DMS53 treated with DMSO at 0.1 percent for 48 hours (cell line): ENCODE results near the gene PTPN4.
"Not testable (repeated sequence)": the region's sequence is repeated elsewhere in the genome, so short reads cannot be mapped to it uniquely, and the experiment has no call there.

ENCODE experiments used
- DNase-seq: peaks from one replicate; lab custom pipeline; 2025; ENCODE audit not compliant: unreplicated experiment; lab: John Stamatoyannopoulos, UW

Gene PTPN4

DNA sequence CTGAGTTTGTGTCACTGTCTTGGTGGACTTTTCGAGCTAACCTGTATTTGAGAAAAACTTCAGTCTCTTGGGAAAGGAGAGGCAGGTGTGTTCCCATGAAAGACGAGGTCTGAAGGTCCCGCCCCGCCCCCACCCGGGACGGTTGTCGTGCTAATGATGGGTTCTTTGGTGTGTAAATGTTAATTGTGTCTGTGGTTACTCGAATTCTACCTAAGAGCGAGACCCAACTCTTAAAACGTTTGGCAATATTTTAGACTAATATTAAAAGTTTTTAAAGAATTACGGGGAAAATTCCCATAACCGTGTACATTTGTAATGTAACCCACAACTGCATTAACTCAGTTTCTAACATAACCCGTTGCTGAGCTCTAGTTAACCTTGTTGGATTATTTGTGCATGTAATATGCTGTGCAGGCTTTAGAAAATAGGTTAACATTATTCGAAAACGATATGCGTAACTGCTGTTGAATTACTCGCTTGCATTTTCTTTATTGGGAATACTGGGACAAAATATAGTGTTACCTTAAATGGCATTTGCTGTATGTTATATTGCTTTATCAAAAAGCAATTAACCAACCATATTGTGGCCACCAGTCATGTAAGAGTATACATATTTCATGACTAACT is 254.0 kb downstream of the PTPN4 start:
- DNase-seq, result peak; percentile 29

DNA sequence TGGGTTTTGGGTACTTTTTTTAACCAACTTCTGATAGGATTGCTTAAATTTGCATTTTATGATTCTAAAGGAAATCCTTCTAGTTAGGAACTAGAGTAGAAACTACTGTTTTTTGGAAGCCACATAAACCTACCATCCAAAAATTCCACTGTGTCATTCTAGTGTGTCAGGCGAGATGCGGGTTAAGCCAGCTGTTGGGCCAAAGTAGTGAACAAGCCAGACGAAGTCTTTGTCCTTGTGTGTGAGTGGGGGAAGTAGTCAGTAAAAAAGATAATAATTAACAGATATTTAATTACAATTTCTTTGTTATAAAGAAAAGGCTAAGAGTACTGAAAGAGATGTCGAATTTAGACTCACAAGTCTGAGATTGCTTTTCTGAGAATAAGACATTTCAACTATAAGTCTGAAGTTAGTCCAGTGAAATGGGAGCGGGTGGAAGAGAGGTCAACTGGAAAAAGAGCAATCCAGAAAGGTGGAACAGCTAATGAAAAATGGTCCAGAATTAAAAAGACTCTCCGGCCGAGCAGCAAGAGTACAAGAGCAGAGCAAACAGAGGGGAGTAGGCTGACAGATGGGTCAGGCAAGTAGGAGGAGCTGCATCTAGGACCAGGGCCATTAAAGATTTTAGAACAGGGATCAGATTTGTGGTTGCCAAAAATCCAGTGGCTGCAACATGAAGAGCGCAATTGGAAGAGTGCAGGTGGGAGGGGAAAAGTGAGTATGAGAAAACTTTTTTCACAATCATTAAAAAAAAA is 254.7 kb downstream of the PTPN4 start:
- no peak for DNase-seq

DNA sequence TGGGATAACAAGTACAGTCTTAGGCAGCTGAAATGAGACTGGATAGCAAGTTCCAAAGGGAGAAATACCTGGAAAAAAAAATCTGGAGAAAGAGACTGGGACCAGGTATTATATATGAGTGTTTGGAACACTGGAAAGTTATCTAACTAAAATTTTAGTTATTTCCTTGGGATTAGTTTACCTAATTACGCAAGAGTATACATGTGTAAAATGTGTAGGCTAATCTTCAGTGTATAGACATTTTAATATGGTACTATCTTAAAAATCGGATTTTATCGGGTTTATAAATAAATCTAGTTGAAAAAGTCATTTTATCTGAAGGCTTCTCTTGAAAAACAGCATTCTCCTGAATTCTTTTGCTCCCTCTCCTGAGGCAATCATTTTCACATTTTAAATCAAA is 257.1 kb downstream of the PTPN4 start:
- no peak for DNase-seq

DNA sequence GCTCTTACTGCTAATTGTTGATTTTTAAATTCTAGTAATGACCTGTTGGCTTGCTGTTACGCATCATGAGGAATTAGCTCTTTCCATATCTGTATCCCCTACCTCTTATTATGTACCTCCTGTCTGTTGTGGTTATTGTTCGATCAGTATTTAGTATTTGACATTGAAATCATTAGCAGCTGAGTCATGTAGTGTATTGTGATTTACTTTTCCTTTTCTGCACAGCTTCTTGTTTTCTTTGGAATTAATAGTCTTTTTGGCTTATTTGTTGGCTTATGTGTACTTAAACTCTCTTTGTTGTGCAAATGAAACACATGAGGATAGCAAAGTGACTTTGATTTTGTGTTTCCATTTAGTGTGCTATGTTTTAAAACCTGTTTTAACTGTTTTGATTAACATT is 257.5 kb downstream of the PTPN4 start:
- no peak for DNase-seq

DNA sequence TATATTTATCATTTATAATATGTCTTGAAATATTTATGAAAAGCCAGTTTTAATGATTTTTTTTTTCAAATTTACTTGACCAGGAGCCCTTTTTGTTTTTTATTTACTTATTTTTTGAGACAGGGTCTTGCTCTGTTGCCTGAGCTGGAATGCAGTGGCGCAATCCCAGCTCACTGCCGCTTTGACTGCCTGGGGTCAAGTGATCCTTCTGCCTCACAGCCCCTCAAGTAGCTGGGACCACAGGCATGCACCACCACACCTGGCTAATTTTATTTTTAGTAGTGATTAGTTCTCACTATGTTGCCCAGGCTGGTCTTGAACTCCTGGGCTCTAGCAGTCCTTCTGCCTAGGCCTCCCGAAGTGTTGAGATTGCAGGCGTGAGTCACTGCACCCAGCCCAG is 258.8 kb downstream of the PTPN4 start:
- DNase-seq, result no peak

DNA sequence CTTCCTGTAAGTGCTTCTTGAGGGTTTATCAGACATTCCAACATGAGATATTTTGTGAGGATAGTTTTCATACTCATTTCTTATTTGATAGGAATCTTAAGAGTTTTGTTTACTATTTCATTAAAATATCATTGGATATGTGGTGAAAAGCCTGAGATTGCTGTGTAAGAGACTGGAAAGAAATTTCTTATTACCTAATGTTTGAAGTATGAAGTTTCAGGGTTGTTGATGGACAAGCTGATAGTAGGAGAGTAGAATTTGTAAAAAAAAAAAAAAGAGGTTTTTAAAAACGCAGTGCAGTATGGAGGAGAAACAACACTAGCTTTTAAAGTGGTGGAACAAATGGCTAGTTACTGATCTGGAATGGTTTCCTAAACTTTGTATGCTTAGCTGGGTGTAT is 260.8 kb downstream of the PTPN4 start:
- no peak for DNase-seq

DNA sequence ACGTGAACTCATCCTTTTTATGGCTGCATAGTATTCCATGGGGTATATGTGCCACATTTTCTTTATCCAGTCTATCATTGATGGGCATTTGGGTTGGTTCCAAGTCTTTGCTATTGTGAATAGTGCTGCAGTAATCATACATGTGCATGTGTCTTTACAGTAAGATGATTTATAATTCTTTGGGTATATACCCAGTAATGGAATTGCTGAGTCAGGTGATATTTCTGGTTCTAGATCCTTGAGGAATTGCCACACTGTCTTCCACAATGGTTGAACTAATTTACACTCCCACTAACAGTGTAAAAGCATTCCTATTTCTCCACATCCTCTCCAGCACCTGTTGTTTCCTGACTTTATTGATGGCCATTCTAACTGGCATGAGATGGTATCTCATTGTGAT is 262.8 kb downstream of the PTPN4 start:
- DNase-seq, result not testable (repeated sequence)

DNA sequence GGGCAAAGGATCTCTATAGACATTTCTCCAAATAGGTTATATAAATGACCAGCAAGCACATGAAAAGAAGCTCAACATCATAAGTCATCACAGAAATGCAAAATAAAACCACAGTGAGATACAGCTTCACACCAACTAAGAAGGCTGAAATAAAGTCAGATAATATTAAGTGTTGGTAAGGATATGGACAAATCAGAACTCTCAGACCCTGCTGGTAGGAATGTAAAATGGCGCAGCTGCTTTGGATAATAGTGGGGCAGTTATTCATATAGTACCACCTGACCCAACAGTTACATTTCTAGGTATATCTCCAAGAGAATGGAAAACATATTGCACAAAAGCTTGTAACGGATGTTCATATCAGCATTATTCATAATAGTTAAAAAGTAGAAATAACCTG is 267.2 kb downstream of the PTPN4 start:
- DNase-seq, result no peak

DNA sequence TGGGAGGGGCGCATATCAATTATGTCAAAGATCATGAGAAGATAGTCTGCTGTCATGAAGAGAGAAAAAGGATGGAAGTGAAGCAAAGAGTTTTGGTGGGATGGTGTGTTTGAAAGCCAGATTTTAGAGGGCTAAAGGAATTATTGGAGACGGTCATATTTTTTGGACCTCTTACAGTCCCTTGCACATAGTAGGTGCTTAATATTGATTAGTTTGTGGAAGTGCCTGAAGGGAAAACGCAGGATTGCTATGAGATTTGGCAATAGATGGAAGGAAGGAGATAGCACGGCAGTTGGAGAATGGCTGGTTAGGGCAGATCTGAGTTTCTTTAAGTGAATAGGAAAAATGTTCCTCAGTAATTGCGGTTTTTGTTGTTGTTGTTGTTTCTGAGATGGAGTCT is 269.1 kb downstream of the PTPN4 start:
- DNase-seq, result no peak

DNA sequence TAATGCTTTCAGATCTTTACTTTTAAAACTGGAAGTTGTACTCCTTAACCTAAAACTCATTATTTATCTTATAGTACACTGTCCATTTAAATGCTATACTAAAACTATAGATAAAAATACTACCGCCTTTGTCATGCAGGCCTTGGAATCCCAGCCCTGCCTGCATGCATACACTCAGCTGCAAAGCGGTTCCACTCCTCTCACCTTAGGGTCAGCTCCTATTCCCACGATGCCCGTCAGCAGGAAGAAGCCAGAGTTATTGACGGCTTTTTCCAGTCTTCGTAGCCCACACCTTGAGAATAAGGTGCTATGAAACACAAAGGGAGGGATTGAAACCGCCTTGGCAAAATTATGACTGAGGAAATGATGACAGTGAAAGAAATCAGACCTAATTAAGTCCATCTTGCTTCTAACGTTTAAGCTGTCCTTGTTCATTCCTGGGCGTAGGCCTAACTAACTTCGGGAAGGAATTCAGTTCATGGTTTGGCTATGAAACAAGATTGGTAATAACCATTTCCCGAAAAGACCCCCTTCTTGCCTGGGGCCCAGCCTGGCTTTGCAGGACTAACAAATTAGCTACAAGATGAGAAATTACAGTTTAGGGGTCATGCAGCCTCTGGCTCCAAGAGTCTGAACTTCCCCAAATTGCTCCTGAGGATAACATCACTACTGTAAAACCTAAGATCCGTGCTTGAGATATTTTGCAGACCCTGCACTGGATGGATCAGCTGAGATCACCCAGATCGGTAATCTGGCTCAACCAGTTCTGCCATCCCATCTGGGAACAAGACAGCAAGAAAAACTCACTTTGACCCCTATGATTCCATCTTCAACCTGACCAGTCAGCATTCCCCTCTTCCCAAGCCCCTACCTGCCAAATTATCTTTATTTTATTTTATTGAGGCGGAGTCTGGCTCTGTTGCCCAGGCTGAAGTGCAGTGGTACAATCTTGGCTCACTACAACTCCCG is 270.2 kb downstream of the PTPN4 start:
- no peak for DNase-seq

DNA sequence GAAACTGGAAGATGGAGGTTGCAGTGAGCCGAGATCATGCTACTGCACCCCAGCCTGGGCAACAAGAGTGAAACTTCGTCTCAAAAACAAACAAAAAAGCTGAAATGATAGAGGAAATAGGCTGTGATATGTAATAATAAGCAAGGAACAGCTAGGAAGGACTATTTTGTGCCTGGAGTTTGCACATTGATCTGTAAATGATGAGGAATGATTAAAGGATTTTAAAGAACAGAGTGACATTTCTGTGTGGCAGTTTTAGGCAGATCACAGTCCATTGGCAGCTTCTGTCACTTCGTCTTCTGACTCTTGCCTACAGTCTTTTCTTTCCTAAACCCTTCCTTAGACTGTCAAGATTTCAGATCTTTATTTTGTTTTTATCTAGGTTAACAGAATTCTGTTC is 272.6 kb downstream of the PTPN4 start:
- no peak for DNase-seq
